AG04449 (cell line): Measurements from ENCODE around the gene ALX3.
"Not testable (repeated sequence)": the region's sequence is repeated elsewhere in the genome, so short reads cannot be mapped to it uniquely, and the experiment has no call there.

Experiments used
- CTCF ChIA-PET: fragments of 350-600 bp; formaldehyde crosslinking; extraction: SDS; loops from one replicate; lab custom pipeline; 2021; ENCODE audit warnings: antibody characterized with exemption; lab: Yijun Ruan, JAX
- POLR2A ChIA-PET: fragments of 400-600, 350-600 bp; formaldehyde crosslinking; extraction: SDS; loops from one replicate; lab custom pipeline; 2020; ENCODE audit warnings: antibody characterized with exemption, inconsistent platforms; lab: Yijun Ruan, JAX
- DNase-seq: peaks from one replicate; pipeline ENCODE4 v3.0.0-alpha.2; 2010; ENCODE audit warnings: low read depth, low spot score
- H3K4me3 ChIP-seq: 2 replicates; pipeline ENCODE4 v1.5.1; 2011; ENCODE audit warnings: low read depth, mild to moderate bottlenecking, control low read depth, low read length
- TF ChIP-seq, protein P1 (sequence below): IDR thresholded peaks from one replicate; pipeline ENCODE4 v1.5.1; 2011; ENCODE audit warnings: mild to moderate bottlenecking, moderate library complexity, low read length, control low read depth, inconsistent platforms; ENCODE audit not compliant: insufficient read depth; ENCODE audit errors: missing control alignments

Gene ALX3

DNA sequence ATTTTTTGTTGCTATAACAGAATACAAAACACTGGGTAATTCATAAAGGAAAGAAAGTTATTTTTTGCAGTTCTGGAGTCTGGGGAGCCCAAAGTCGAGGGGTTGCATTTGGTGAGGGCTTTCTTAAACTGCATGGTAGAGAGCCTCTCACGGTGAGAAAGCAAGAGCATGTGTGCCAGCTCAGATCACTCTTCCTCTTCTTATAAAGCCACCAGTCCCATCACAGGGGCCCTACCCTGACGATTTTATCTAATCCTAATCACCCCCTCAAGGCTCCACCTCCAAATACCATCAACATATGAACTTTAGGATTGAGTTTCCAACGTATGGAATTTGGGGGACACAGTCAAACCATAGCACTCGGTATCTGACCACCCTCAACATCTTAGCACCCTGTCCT, 37.1 kb downstream of the ALX3 start:
- DNase-seq, result no peak
- ChIA-PET POLR2A (no interaction called here), CTCF (interaction anchor here (5.4 to 27.2 kb wide), 2 partner anchors 20 to 462 kb away, joined by 43 to 500 read pairs; no protein-coding TSS in a partner anchor)
- no peak overlapping the region for H3K4me3 ChIP-seq
- TF ChIP-seq, protein P1, sequence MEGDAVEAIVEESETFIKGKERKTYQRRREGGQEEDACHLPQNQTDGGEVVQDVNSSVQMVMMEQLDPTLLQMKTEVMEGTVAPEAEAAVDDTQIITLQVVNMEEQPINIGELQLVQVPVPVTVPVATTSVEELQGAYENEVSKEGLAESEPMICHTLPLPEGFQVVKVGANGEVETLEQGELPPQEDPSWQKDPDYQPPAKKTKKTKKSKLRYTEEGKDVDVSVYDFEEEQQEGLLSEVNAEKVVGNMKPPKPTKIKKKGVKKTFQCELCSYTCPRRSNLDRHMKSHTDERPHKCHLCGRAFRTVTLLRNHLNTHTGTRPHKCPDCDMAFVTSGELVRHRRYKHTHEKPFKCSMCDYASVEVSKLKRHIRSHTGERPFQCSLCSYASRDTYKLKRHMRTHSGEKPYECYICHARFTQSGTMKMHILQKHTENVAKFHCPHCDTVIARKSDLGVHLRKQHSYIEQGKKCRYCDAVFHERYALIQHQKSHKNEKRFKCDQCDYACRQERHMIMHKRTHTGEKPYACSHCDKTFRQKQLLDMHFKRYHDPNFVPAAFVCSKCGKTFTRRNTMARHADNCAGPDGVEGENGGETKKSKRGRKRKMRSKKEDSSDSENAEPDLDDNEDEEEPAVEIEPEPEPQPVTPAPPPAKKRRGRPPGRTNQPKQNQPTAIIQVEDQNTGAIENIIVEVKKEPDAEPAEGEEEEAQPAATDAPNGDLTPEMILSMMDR, result no peak

DNA sequence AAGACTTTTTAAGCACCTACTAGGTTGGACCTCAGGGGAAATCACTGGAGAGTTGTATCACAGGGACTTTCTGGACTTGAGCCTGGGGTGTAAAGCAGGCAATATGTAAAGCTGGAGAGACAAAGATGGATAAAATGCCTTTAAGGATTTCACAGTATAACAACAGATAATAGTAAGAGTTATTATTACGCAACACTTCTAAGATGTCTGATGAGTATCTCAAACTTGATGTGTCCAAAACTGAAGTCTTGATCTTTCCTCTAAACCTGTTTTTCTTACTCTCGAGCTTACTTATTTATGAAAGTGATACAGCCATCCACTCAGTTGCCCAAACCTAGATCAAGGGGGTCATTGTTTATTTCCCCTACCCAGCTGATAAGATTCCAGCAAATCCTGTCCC, 38.1 kb downstream of the ALX3 start:
- no peak overlapping the region for H3K4me3 ChIP-seq
- ChIA-PET CTCF (interaction anchor here (0.9 to 27.2 kb wide), 9 partner anchors 15 to 463 kb away, joined by 3 to 500 read pairs (median 6); no protein-coding TSS in a partner anchor), POLR2A (no interaction called here)
- TF ChIP-seq, protein P1, result no peak
- no peak for DNase-seq

DNA sequence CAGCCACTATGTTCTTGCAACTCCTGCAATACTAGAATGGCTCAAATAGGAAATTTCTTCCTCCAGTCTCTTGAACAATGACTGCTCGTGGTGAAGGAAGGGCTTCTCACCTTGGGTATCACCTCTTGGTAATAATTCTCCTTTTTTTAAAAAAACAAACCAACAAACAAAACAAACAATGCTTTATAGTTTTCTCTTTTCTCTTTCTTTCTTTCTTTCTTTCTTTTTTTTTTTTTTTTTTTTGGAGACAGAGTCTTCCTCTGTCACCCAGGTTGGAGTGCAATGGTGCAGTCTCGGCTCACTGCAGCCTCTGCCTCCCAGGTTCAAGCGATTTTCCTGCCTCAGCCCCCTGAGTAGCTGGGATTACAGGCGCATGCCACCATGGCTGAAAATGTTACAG, 39.8 kb downstream of the ALX3 start:
- POLR2A ChIA-PET, DNase-seq, H3K4me3 ChIP-seq: not testable (repeated sequence)
- CTCF ChIA-PET, result interaction anchor here (0.9 to 27.2 kb wide), 20 partner anchors 11 to 468 kb away, joined by 3 to 500 read pairs (median 10); partner anchors contain the start of gene UBL4B

DNA sequence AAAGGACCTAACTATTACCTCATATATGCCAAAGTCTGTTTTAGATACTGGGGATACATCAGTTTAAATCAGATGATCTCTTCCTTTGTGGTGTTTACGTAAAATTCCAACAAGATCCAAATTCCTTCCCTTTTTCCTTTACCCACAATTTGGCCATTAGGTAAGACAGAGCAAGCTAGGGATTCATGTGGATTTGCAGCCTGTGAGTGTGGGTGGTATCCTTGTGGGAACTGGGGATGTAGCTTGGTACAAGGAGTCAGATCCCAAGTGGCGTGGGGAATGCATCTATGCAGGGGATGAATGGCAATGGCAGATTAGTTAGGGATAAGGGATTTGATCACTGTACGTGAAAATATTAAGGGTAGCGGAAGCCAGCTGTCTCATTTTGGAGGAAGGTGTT, 45.9 kb downstream of the ALX3 start:
- POLR2A ChIA-PET, result no interaction called here
- TF ChIP-seq, protein P1, result no peak
- no peak overlapping the region for H3K4me3 ChIP-seq
- DNase-seq, result no peak
- CTCF ChIA-PET, result interaction anchor here (0.9 to 11.1 kb wide), 6 partner anchors 13 to 471 kb away, joined by 3 to 183 read pairs (median 10); no protein-coding TSS in a partner anchor

DNA sequence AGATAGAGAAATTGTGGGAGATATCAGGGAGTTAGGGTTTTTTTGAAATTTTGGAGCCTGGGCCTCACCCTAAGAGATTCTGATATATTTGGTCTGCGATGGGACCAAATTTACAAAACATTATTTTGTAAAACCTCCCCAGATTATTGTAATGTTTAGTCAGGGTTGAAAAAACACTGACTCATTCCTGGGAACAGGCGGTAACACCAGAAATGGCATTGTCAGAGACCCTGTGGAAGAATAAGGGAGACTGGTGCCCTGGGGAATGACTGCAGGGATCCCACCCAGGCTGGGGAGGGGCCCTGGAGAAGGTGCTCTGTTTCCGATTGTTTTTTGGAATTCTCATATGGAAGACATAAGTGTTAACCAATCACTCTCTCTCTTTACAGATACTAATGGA, 49.2 kb downstream of the ALX3 start:
- H3K4me3 ChIP-seq, result no peak overlapping the region
- ChIA-PET CTCF (interaction anchor here (1.8 to 7.4 kb wide), 5 partner anchors 9 to 246 kb away, joined by 4 to 94 read pairs (median 20); partner anchors contain the start of gene STRIP1), POLR2A (no interaction called here)
- TF ChIP-seq, protein P1, result no peak
- no peak for DNase-seq

DNA sequence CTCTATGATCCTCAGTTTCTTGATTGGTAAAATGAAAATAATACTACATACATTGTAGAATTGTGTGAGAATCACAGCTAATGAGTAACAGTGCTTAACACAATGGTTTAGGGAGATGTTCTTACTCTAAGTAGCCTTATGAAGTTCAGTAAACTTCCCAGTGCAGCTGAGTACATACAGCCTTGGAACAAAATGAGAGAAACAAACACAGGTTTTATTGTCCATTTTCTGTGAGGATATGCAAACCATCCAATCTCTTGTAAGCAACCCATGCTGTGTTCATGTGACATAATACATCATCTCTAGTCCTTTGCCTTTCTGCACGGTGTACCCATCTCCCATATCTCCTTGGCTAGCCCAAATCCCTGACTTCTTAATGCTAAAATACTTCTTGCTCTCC, 50.7 kb downstream of the ALX3 start:
- H3K4me3 ChIP-seq, result no peak overlapping the region
- ChIA-PET POLR2A (no interaction called here), CTCF (interaction anchor here (0.9 to 7.4 kb wide), 10 partner anchors 9 to 380 kb away, joined by 3 to 94 read pairs (median 4); partner anchors contain the start of genes AHCYL1 and STRIP1)
- DNase-seq, result no peak
- TF ChIP-seq, protein P1, result no peak

DNA sequence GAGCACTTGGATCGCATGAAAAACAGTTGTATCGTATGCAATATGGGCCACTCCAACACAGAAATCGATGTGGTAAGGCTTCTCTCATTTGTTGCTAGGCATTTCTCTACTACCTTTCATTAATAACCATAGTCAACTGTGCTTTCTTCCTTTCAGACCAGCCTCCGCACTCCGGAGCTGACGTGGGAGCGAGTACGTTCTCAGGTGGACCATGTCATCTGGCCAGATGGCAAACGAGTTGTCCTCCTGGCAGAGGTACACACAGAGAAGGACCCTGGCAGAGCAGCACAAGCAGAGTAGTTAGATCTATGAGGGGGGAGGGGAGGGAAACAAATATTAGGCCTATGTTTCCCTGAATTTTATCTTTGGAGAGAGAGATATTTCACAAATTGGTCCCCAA, 52.1 kb downstream of the ALX3 start:
- CTCF ChIA-PET, result interaction anchor here (1.0 to 7.4 kb wide), 5 partner anchors 7 to 247 kb away, joined by 3 to 94 read pairs (median 20); no protein-coding TSS in a partner anchor
- H3K4me3 ChIP-seq, result no peak overlapping the region
- POLR2A ChIA-PET, result no interaction called here
- no peak for DNase-seq
- TF ChIP-seq, protein P1, result no peak
